Suppressor macrophage treated with lipopolysaccharide for 4 hours (primary cell): Measurements from ENCODE around the gene VPS37D.
"Not testable (repeated sequence)": the region's sequence is repeated elsewhere in the genome, so short reads cannot be mapped to it uniquely, and the experiment has no call there.

Experiments used
- DNase-seq: peaks from one replicate; pipeline ENCODE4 v3.0.0-alpha.2; 2020

VPS37D gene

DNA sequence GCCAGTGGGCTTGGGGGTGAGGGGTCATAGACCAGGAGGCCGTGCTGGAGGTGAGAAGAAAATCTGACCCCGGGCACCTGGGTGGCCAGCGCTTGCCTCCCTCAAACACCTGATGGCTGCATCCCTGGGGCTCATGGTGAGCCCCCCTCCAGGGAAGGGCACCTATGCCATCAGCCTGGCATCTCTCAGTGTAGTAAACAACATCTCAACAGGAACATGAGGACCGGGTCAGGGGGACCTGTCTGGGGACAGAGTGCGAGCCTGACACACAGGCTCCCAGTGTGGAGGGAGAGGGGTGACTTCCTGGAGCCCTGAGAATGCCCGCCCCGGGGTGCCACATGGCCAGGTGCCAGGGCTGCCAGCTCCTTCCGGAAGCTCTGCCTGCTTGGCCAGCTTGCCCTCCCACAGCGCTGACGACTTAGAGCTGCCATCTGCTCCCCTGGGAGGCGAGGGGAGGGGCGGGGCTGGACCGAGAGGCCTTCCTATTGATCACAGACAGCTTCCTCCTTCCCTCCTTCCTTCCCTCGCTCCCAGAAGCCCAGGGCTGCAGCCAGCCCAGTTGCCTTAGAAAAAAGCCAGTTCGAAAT lies 39.5 kb downstream of the VPS37D start:
- peak; percentile 21 for DNase-seq

DNA sequence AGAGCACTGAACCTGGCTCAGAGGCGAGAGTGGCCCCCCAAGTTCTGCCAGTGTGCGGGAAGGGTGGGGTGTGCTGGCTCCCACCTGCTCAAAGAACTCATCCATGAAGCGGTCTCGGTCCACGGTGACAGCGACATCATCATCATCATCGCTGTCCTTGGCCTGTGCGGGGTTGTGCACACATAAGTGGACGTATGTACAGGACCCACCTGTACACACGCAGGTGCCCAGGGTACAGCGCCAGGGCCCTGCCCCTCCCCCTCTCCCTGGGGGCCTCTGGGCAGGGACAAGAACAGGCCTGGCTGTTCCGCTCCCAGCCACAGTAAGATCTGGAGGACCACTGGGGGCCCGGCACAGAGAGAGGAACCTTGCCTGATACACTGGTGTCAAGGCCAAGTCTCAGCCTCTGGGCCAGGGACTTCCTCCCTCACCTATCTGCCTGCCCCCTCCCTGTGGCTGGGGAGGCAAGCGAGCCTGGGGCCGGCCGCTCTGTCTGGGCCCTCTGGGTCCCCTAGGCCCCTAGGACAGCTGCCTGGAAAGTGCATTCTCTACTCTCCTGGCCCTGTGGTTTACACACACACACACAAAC lies 41.4 kb downstream of the VPS37D start:
- no peak for DNase-seq

DNA sequence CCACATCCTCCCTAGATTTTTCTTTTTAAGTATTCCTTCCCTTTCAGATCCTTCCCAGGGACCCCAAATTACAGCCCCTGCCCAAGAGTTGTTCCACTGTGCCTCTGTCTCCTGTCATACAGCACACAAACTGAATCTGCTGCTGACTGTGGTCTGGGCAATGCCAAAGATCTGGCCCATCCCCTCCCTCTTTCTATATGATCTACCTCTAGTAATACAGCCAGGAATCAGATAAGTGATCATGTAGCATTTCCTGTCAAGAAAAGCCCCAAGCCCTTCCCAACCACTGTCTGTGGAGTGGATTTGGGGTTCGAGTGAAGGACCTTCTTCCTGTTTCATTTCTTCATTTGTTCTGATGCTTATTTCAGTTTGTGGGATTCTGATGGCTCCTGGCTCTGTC lies 45.1 kb downstream of the VPS37D start:
- no peak for DNase-seq

DNA sequence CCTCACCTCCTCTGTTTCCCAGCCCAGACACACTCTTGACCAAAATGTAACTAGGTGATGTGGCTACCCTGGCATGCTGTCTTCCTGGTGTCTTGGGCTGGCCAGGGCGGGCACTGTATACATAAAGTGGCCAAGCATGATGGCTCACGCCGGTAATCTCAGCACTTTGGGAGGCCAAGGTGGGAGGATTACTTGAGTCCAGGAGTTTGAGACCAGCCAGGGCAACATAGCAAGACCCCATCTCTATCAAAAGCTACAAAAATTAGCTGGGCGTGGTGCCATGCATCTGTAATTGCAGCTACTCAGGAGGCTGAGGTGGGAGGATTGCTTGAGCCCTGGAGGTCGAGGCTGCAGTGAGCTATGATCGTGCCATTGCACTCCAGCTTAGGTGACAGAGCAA lies 45.7 kb downstream of the VPS37D start:
- not testable (repeated sequence) for DNase-seq

DNA sequence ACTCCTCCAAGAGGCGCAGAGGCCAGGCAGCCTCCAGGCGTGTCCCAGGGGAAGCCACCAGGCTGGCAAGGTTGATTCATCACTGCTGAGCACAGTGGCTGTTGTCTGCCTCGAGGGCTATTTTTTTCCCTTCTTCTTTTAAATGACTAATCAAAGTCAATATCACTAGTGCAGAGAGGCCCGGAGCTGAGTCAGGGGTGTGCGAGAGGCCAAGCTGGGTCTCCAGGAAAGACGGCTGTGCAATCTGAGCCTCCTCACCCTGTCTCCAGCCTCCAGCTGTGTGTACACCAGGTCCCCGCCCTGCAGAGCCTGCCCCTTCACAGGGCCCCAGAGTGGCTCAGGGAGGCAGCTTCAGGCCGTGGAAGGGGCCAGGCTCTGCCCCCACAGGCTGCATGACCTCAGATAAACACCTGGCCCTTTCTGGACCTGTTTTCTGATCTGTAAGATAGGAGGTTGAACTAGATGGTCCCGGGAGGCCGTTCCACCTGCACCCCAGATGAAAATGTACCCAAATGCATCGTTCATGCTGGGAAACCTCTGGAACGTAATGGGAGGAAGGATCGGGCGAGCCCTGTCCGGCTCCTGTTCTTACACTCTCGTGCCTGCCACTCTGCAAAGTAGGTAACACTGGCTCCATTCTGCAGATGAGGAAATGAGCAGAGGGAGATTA lies 48.2 kb downstream of the VPS37D start:
- peak; percentile 87 for DNase-seq

DNA sequence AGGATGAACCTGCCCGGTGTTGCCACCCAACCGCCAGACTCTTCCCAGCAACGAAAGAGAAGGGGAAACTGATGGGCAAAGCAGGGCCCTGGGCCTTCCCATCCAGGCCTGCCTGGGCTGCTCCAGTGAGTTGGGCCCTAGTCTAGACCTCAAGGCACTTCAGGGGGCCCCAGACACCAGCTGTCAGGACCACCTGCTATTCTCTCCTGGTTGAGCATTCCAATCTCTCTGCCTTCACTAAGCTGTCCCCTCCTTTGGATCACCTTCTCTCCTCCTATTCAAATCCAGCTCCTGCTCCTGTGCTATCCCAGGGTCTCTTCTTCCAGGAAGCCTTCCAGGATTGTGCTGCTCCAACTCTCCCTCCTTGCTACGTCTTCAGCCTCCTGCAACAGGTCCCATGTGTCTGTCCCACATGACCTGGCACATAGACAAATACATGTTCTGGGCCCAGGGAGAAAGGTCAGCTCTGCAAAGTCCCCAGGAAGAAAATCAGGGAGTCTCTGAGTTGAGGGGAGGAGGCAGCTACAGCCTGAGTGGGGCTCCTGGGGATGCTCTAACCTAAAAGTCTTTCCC lies 48.8 kb downstream of the VPS37D start:
- no peak for DNase-seq

DNA sequence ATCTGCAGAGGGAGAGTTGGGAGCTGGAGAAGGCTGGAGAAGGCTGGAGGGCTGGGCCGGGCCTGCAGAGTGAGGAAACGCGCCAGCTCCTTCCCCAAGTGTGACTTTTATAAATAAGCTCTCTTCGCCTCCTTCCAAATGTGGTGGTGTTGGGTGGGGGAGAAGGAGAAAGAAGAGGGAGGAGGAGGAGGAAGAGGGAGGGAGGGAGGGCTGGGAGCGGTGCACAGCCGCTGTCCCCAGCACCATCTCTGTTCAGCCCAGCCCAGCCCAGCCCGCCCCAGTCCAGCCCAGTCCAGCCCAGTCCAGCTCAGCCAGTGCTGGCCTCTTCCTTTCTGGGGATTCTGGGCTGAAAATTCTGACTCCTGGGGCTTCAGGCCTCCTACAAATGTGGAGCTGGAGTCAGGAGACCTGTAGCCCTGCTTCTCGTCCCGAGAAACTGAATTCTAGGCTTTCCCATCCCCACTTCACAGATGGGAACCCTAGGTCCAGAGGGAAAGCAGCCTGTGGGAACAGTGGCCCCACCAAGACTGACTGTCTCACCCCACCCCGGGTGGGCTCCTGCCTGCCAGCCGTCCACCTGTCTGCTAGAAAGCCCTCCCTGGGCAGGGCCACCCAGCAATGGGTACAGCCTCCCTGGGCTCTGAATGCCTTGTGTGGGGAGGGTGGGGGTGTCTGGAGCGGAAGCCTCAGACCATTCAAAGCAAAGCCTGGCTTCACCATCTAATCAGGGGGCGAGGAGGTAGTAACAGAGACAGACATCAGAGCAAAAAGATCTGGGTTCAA lies 49.6 kb downstream of the VPS37D start:
- DNase-seq = no peak

DNA sequence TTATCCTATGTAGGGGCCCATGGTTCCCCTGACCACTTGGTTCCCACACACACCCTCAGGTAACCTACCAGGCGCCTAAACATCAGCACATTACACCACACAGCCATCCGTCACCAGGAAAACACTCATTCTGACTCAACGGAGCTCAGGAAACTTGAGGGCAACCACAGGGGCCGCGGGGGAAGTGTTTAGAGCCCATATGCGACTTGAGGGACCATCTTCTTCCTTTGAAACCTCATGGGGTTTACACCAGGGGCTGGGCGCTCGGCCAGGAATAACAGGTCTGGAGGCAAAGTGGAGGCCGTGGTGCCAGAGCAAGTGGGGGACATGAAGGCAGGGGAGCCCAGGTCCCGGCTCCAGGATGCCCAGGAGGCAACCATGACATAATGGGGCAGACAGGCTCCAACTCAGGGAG lies 50.4 kb downstream of the VPS37D start:
- peak; percentile 87 for DNase-seq

DNA sequence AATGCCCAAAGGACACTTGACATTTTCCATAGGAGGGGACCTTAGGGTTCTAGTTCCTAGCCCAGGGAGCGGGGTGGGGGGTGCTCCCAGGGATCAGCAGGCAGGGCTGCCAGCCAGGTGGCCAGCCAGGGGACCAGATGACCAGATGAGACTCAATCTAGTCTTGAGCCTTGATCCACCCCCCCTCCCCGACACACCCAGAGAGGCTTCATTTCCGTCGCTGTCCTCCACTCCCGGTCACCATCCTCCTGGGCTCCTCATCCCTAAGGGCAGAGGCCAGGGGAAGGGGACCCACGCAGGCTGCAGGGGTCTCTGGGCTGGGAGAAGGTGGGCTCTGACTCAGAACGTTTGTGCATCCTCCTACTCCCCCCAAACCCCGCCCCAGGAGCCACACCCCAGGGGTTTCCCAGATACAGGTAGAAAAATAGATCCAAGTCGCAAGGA lies 50.8 kb downstream of the VPS37D start:
- DNase-seq = no peak

DNA sequence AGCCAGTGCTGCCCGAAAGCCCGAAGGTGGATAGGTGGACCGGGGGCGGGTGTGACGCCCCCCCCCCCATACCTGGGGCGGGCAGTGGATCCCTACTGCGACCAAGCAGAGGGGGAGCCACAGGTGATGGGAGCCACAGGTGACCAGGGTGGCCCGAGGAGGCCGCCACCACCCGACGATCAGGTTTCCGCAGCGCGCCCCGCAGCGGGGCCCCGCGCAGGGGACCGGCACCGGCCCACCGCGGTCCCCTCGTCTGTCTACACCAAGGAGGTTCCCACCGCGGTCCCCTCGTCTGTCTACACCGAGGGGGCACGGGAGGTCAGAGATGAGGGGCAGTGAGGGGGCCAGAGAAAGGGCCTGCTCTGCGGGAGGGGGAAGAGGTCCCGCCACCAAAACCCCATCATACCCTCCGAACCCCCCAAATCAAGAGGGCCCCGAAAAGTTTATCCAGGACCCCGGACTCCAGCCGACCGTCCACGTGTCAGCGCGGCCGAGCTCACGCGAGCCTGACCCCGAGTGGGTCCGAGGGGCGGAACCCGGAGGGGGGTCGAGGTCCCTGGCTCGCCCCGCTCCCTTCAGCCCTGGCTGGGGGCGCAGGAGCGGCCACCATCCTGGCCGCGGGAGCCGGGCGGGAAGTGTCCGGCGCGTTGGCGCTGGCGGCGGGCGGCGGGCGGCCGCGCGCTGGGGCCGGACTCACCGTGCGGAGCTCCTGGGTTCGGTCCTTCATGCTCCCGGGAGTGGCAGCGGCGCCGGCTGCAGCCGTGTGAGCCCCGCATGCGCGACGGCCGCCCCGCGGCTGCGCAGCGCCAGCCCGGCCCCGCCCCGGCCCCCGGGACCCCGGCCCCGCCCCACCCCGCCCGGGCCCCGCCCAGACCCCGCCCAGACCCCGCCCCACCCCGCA lies 51.5 kb downstream of the VPS37D start, which contains the start of gene STX1A:
Gene STX1A (minus strand): TSS at position 765 of the 901 bp plus-strand sequence. CDS start 38 bp downstream, at position 727.
- peak; percentile 83 for DNase-seq

DNA sequence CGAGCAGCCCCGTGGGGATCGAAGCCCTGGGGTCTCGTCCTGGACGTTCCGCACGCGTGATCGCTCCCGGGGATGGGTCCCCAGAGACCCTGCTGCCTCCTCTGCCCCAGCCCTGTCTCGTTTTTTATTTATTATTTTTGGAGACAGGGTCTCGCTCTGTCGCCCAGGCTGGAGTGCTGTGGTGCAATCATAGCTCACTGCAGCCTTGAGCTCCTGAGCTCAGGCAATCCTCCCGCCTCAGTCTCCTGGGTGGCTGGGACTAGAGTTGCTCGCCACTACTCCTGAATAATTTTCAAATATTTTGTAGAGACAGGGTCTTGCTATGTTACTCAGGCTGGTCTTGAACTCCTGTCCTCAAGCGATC lies 52.2 kb downstream of the VPS37D start:
- DNase-seq = no peak

DNA sequence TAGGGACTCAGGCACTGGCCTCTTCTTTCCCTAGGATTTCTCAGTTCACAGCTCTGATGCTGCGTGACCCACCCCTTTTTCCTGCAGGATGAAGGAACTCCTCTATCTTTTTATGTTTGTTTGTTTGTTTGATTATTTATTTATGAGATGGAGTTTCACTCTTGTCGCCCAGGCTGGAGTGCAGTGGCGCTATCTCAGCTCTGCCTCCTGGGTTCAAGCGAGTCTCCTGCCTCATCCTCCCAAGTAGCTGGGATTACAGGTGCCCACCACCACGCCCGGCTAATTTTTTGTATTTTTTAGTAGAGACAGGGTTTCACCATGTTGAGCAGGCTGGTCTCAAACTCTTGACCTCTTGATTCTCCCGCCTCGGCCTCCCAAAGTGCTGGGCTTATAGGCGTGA lies 52.8 kb downstream of the VPS37D start:
- not testable (repeated sequence) for DNase-seq

DNA sequence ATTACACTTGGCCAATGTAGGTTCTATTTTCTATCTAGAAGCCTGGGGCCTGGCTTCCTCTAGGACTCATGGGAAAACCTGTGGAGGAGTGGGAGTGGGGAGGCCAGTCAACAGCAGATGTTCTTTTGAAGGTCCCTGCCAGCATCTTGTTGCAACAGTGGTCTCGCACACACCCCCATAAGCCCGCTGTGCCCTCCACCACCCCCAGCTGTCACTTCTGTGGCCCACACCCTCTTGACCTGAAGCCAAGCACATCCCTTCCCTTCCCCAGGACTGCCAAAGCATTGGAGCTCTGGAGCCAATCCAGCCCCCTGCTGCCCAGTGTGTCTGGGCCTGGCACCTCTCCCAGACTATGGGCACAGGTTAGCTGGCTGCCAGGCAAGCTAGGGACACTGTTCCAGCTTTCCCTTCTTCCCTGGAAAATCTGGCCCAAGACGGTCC lies 53.8 kb downstream of the VPS37D start:
- DNase-seq = no peak
